ENCODE measurements around the gene MAML1.
A peak's percentile ranks its signal among the peaks of the same experiment; 100 is the strongest.
"Not testable (repeated sequence)": the region's sequence is repeated elsewhere in the genome, so short reads cannot be mapped to it uniquely, and the experiment has no call there.

MAML1 gene

GRCh38 chr5:179732918-179733771 lies 523 bp downstream of the MAML1 start:
- DNase-seq = peak; percentile 40 to 84 (median 65)

GRCh38 chr5:179733772-179734126 lies 1.1 kb downstream of the MAML1 start:
- no peak for DNase-seq

- DNase-seq = no peak
These were observed 2.0 kb downstream of the MAML1 start for GRCh38 chr5:179734536-179735164.

- DNase-seq = no peak
These were observed 6.1 kb downstream of the MAML1 start for GRCh38 chr5:179738742-179739141.

- not testable (repeated sequence) for DNase-seq
These were observed 11.5 kb downstream of the MAML1 start for GRCh38 chr5:179744106-179744505.

GRCh38 chr5:179746872-179747271 lies 14.2 kb downstream of the MAML1 start:
- no peak for DNase-seq

GRCh38 chr5:179747811-179748210 lies 15.2 kb downstream of the MAML1 start:
- no peak for DNase-seq

GRCh38 chr5:179749857-179750508 lies 17.4 kb downstream of the MAML1 start:
- no peak for DNase-seq

GRCh38 chr5:179753971-179754370 lies 21.3 kb downstream of the MAML1 start:
- no peak for DNase-seq

GRCh38 chr5:179755022-179755421 lies 22.4 kb downstream of the MAML1 start:
- DNase-seq = no peak

GRCh38 chr5:179758955-179759354 lies 26.3 kb downstream of the MAML1 start:
- DNase-seq = no peak

GRCh38 chr5:179759581-179760551 lies 27.2 kb downstream of the MAML1 start:
- DNase-seq = peak in 2 of 3 experiments; percentile 1 to 9

GRCh38 chr5:179762079-179762780 lies 29.6 kb downstream of the MAML1 start:
- DNase-seq = peak in 2 of 3 experiments; percentile 3 to 28

- DNase-seq = peak in 1 of 3 experiments; percentile 12
These were observed 30.2 kb downstream of the MAML1 start for GRCh38 chr5:179762781-179763176.

- peak in 2 of 3 experiments; percentile 39 to 62 for DNase-seq
These were observed 30.8 kb downstream of the MAML1 start for GRCh38 chr5:179763215-179763945.

GRCh38 chr5:179764056-179764455 lies 31.4 kb downstream of the MAML1 start:
- no peak for DNase-seq

- no peak for DNase-seq
These were observed 32.8 kb downstream of the MAML1 start for GRCh38 chr5:179765400-179765799.

GRCh38 chr5:179766021-179766725 lies 33.6 kb downstream of the MAML1 start:
- no peak for DNase-seq

- no peak for DNase-seq
These were observed 34.3 kb downstream of the MAML1 start for GRCh38 chr5:179766726-179767455.

Measured in NCI-H1417 (cell line).